H1 (cell line): ENCODE measurements around the gene SNRNP200. TPM values are rescaled to one million over a fixed set of nuclear protein-coding genes. Genes with fewer than 3 reads are reported as not detected.
A peak's percentile ranks its signal among the peaks of the same experiment; 100 is the strongest.

ENCODE experiments used
- CTCF ChIA-PET: fragments of 300-600 bp; sonication (Branson Sonifier 250); formaldehyde crosslinking; loops from one replicate; lab custom pipeline; 2021; ENCODE audit not compliant: partially characterized antibody; lab: Charles Lee
- POLR2A ChIA-PET: fragments of 300-600 bp; sonication (Branson Sonifier 250); formaldehyde crosslinking; loops from one replicate; lab custom pipeline; 2021; ENCODE audit warnings: inconsistent platforms; ENCODE audit not compliant: partially characterized antibody; lab: Charles Lee
- DNase-seq, 2 experiments: peaks; one replicate each; pipeline versions ENCODE4 v3.0.0 to v3.0.0-alpha.2; 2010 to 2022; ENCODE audit warnings: low spot score in 2 of 2, low read depth in 1 of 2, mixed read lengths in 1 of 2
- FAIRE-seq: peaks from 2 replicates; lab custom pipeline; 2011; peaks lifted over from hg19 to GRCh38; lab: Jason Lieb, UNC
- H2AFZ ChIP-seq: 2 replicates; pipeline ENCODE4 v1.8.1; 2012; ENCODE audit warnings: low read length, inconsistent platforms
- H2AK5ac ChIP-seq: 2 replicates; pipeline ENCODE4 v1.6.1; 2013; ENCODE audit warnings: low read depth, low read length
- H2BK120ac ChIP-seq: replicated peaks from 2 replicates; pipeline ENCODE3; 2013; ENCODE audit warnings: low read depth, low read length, inconsistent platforms
- H2BK12ac ChIP-seq: 2 replicates; pipeline ENCODE4 v1.6.1; 2013; ENCODE audit warnings: low read depth, low read length
- H2BK15ac ChIP-seq: 2 replicates; pipeline ENCODE4 v1.6.1; 2013; ENCODE audit warnings: low read length
- H2BK20ac ChIP-seq: 2 replicates; pipeline ENCODE4 v1.6.1; 2013; ENCODE audit warnings: low read length
- H2BK5ac ChIP-seq: 2 replicates; pipeline ENCODE4 v1.6.1; 2013; ENCODE audit warnings: low read depth, low read length
- H3K14ac ChIP-seq: 2 replicates; pipeline ENCODE4 v1.6.1; 2013; ENCODE audit warnings: inconsistent platforms; ENCODE audit not compliant: insufficient read length
- H3K18ac ChIP-seq: 2 replicates; pipeline ENCODE4 v1.6.1; 2013; ENCODE audit warnings: low read length; ENCODE audit errors: extremely low read depth
- H3K23ac ChIP-seq: 2 replicates; pipeline ENCODE4 v1.6.1; 2013; ENCODE audit warnings: inconsistent platforms; ENCODE audit not compliant: insufficient read length
- H3K23me2 ChIP-seq: 2 replicates; pipeline ENCODE4 v1.6.1; 2013; ENCODE audit warnings: low read depth, low read length
- H3K27ac ChIP-seq: 2 replicates; pipeline ENCODE4 v1.6.1; 2011; ENCODE audit warnings: low read depth, low read length, inconsistent platforms
- H3K27me3 ChIP-seq, 4 experiments: replicated peaks in 1 of 4; 1 replicate in 1 of 4; 2 replicates in 3 of 4; pipeline versions ENCODE4 v1.6.1 to v1.8.1; 2011 to 2013; ENCODE audit warnings: low read length in 3 of 4, mild to moderate bottlenecking in 3 of 4, inconsistent platforms in 2 of 4, mixed read lengths in 2 of 4, moderate library complexity in 1 of 4; ENCODE audit not compliant: control insufficient read depth in 3 of 4, insufficient read depth in 3 of 4; ENCODE audit errors: extremely low read depth in 1 of 4
- H3K36me3 ChIP-seq, 4 experiments: 2 replicates each; pipeline versions ENCODE4 v1.6.1 to v1.8.1; 2011 to 2013; ENCODE audit warnings: mild to moderate bottlenecking in 4 of 4, low read length in 3 of 4, moderate library complexity in 2 of 4, control low read depth in 1 of 4, inconsistent platforms in 1 of 4; ENCODE audit not compliant: insufficient read depth in 4 of 4, control insufficient read depth in 2 of 4
- H3K4ac ChIP-seq: replicated peaks from 2 replicates; pipeline ENCODE3; 2013; ENCODE audit warnings: low read length, low read depth, mixed read lengths, inconsistent platforms; ENCODE audit not compliant: insufficient read length
- H3K4me1 ChIP-seq, 4 experiments: replicated peaks in 1 of 4; 1 replicate in 1 of 4; 2 replicates in 3 of 4; pipeline versions ENCODE4 v1.6.1 to v1.8.1; 2011 to 2013; ENCODE audit warnings: low read length in 3 of 4, inconsistent platforms in 2 of 4, mixed read lengths in 1 of 4; ENCODE audit not compliant: insufficient read depth in 4 of 4, control insufficient read depth in 3 of 4
- H3K4me2 ChIP-seq, 2 experiments: 2 replicates each; pipeline versions ENCODE4 v1.6.1 to v1.8.1; 2011 to 2013; ENCODE audit warnings: low read depth in 2 of 2, low read length in 2 of 2, control low read depth in 1 of 2, inconsistent platforms in 1 of 2, mild to moderate bottlenecking in 1 of 2; ENCODE audit not compliant: insufficient read depth in 1 of 2
- H3K4me3 ChIP-seq, 4 experiments: fragments of 200-600, 300-600 bp in 1 of 4; sonication (generic), shearing (Covaris generic), sonication (Bioruptor Twin) in 1 of 4; 2 replicates each; pipeline versions ENCODE4 v1.5.1 to v1.8.1; 2011 to 2016; ENCODE audit warnings: low read length in 4 of 4, low read depth in 3 of 4, control low read depth in 2 of 4, inconsistent platforms in 2 of 4, mild to moderate bottlenecking in 2 of 4, mixed read lengths in 1 of 4, moderate library complexity in 1 of 4; ENCODE audit not compliant: insufficient read depth in 2 of 4; ENCODE audit errors: extremely low read depth in 1 of 4
- H3K56ac ChIP-seq: replicated peaks from 2 replicates; pipeline ENCODE3; 2013; ENCODE audit warnings: low read depth, mild to moderate bottlenecking, mixed read lengths, low read length, inconsistent platforms; ENCODE audit not compliant: insufficient read length
- H3K79me1 ChIP-seq: 2 replicates; pipeline ENCODE4 v1.6.1; 2013; ENCODE audit warnings: low read depth, low read length, control low read depth
- H3K79me2 ChIP-seq, 2 experiments: 2 replicates each; pipeline versions ENCODE4 v1.6.1 to v1.8.1; 2012 to 2013; ENCODE audit warnings: low read length in 2 of 2, mild to moderate bottlenecking in 2 of 2, inconsistent platforms in 1 of 2; ENCODE audit not compliant: insufficient read depth in 2 of 2, control insufficient read depth in 1 of 2
- H3K9ac ChIP-seq, 4 experiments: replicated peaks in 1 of 4; 1 replicate in 1 of 4; 2 replicates in 3 of 4; pipeline versions ENCODE4 v1.6.1 to v1.8.1; 2011 to 2013; ENCODE audit warnings: low read depth in 3 of 4, low read length in 3 of 4, control low read depth in 2 of 4, mild to moderate bottlenecking in 2 of 4, moderate library complexity in 2 of 4, inconsistent platforms in 1 of 4; ENCODE audit errors: extremely low read depth in 1 of 4
- H3K9me3 ChIP-seq, 2 experiments: 2 replicates each; pipeline versions ENCODE4 v1.6.1 to v1.8.1; 2012 to 2013; ENCODE audit warnings: mild to moderate bottlenecking in 2 of 2, moderate library complexity in 2 of 2, control low read depth in 1 of 2, inconsistent platforms in 1 of 2, low read depth in 1 of 2, low read length in 1 of 2, mixed read lengths in 1 of 2; ENCODE audit not compliant: insufficient read depth in 2 of 2
- H4K20me1 ChIP-seq, 2 experiments: replicated peaks in 1 of 2; 2 replicates each; pipeline versions ENCODE3 to v1.8.1; 2011 to 2013; ENCODE audit warnings: inconsistent platforms in 2 of 2, low read length in 2 of 2, mild to moderate bottlenecking in 1 of 2; ENCODE audit not compliant: insufficient read depth in 2 of 2, control insufficient read depth in 1 of 2
- H4K5ac ChIP-seq: 2 replicates; pipeline ENCODE4 v1.6.1; 2013; ENCODE audit warnings: low read length, low read depth, mixed read lengths, inconsistent platforms; ENCODE audit not compliant: insufficient read length
- H4K8ac ChIP-seq: 2 replicates; pipeline ENCODE4 v1.8.0; 2013; ENCODE audit warnings: mild to moderate bottlenecking, moderate library complexity, low read length, inconsistent platforms; ENCODE audit not compliant: insufficient read depth; ENCODE audit errors: extremely low read depth
- H4K91ac ChIP-seq: replicated peaks from 2 replicates; pipeline ENCODE3; 2013; ENCODE audit warnings: low read length, mixed read lengths, inconsistent platforms; ENCODE audit not compliant: insufficient read length
- KDM1A ChIP-seq: fragments of 200-600, 300-600 bp; sonication (generic); IDR thresholded peaks from 2 replicates; pipeline ENCODE4 v1.7.1; 2016; ENCODE audit warnings: mild to moderate bottlenecking, low read length, borderline replicate concordance
- NANOG ChIP-seq: IDR thresholded peaks from 2 replicates; pipeline ENCODE4 v1.6.1; 2011; ENCODE audit warnings: low read length, low read depth, mild to moderate bottlenecking, inconsistent platforms; ENCODE audit not compliant: insufficient read depth, poor library complexity, severe bottlenecking
- WGBS, 2 experiments: shearing (Covaris generic) in 1 of 2; methylation state at CpG; one replicate each; pipeline versions ENCODE4 v1.1.6 to v1.1.7; 2013 to 2015; ENCODE audit warnings: low lambda C conversion rate in 2 of 2, mixed read lengths in 2 of 2, inconsistent platforms in 1 of 2, low coverage in 1 of 2, missing lambda C conversion rate in 1 of 2; ENCODE audit not compliant: insufficient replicate concordance in 2 of 2, insufficient coverage in 1 of 2, insufficient read length in 1 of 2; ENCODE audit errors: extremely low coverage in 1 of 2, missing lambda C conversion rate in 1 of 2; 5-methylcytosine and 5-hydroxymethylcytosine counted together
- polyA plus RNA-seq, 7 experiments: library from polyadenylated mRNA; depleted of rRNA in 3 of 7; stranded (reverse) in 5 of 7; unstranded in 2 of 7; fragments of >200 nt in 5 of 7; fragments of 200-250 nt in 2 of 7; gene quantifications; 1 replicate in 5 of 7; 2 replicates in 1 of 7; 4 replicates in 1 of 7; pipeline versions ENCODE4 v1.2.1 to v1.2.3, GENCODE V29; 2011 to 2013; ENCODE audit warnings: missing spikeins in 2 of 7, mixed read lengths in 2 of 7
- total RNA-seq: library from RNA; stranded (reverse); fragmentation: NEBNext Ultra II Directional; extraction: Animal tissue kit (Norgen Biotek cat#: 25700); gene quantifications from 2 replicates; pipeline ENCODE4 v1.2.1, GENCODE V29; 2021
- TF ChIP-seq, protein P1 (sequence below), 3 experiments: IDR thresholded peaks; 1 replicate in 2 of 3; 2 replicates in 1 of 3; pipeline versions ENCODE4 v1.5.1 to v1.6.1; 2011; ENCODE audit warnings: low read length in 3 of 3, mild to moderate bottlenecking in 3 of 3, inconsistent platforms in 2 of 3, low read depth in 1 of 3, moderate library complexity in 1 of 3; ENCODE audit not compliant: insufficient read depth in 1 of 3; ENCODE audit errors: control extremely low read depth in 1 of 3

Gene SNRNP200
- total and polyA plus RNA-seq, 2 of the 8 experiments (the other 6 are each of a cell fraction or from before 2014, with no cell fraction given) = 190 to 289 TPM

DNA sequence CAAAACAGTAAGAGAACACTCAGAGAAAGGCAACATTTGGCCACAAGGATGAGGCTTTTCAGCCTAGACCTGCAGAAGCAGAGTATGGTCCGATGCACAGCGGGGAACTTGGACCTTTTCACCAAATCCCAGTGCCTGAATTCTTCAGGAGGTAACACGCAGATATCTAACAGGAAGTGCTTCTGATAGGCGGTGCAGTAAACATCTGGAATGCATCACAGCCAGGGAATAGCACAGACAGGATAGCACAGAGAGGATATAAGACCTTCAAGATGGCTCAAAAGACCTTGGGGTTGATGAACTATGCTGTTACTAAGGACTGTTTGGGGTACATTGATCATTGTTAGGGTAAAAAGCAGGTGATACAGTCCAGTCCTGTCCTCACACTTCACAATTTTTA lies 41.3 kb downstream of the SNRNP200 start:
- Histone ChIP-seq H2BK12ac (no peak overlapping the region), H2BK15ac (no peak overlapping the region), H3K23me2 (peaks cover 11% of the 10 kb centered on the region; the same call in 1 of the 2 replicates), H3K27ac (no peak overlapping the region), H2BK20ac (no peak overlapping the region), H3K4me1 (peaks cover 0 to 13% (median 3%) of the 10 kb centered on the region in 4 experiments; a peak in 6 of 7 replicates), H4K20me1 (peaks cover 10 to 26% of the 10 kb centered on the region in 2 experiments), H3K4ac (no peak overlapping the region), H2BK5ac (no peak overlapping the region), H4K8ac (no peak overlapping the region), H2BK120ac (no peak overlapping the region), H4K5ac (no peak overlapping the region), H2AK5ac (no peak overlapping the region), H3K4me3 (no peak overlapping the region), H3K27me3 (no peaks in the 10 kb centered on the region), H3K18ac (no peak overlapping the region), H3K79me1 (peaks cover 26% of the 10 kb centered on the region), H4K91ac (no peak overlapping the region), H3K9me3 (no peaks in the 10 kb centered on the region), H3K9ac (no peak overlapping the region), H3K56ac (no peak overlapping the region), H3K36me3 (peaks cover 6 to 19% (median 10%) of the 10 kb centered on the region in 4 experiments), H2AFZ (no peak overlapping the region), H3K23ac (no peak overlapping the region), H3K79me2 (peaks cover 0 to 39% of the 10 kb centered on the region in 2 experiments; a peak in 3 of 4 replicates), H3K14ac (no peak overlapping the region), H3K4me2 (peak overlapping the region; percentile 90 to 99; a peak in 2 of 4 replicates)
- DNase-seq (no peak), FAIRE-seq (no peak)
- TF ChIP-seq NANOG = no peak
- TF ChIP-seq KDM1A = no peak
- TF ChIP-seq, protein P1, sequence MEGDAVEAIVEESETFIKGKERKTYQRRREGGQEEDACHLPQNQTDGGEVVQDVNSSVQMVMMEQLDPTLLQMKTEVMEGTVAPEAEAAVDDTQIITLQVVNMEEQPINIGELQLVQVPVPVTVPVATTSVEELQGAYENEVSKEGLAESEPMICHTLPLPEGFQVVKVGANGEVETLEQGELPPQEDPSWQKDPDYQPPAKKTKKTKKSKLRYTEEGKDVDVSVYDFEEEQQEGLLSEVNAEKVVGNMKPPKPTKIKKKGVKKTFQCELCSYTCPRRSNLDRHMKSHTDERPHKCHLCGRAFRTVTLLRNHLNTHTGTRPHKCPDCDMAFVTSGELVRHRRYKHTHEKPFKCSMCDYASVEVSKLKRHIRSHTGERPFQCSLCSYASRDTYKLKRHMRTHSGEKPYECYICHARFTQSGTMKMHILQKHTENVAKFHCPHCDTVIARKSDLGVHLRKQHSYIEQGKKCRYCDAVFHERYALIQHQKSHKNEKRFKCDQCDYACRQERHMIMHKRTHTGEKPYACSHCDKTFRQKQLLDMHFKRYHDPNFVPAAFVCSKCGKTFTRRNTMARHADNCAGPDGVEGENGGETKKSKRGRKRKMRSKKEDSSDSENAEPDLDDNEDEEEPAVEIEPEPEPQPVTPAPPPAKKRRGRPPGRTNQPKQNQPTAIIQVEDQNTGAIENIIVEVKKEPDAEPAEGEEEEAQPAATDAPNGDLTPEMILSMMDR (IDR thresholded peaks at IDR 0.05; ENCODE audit: control extremely low read depth in 1 of 3, insufficient read depth in 1 of 3, low read depth in 1 of 3, low read length in 3 of 3) = no peak
- ChIA-PET CTCF (interaction anchor here (0.8 to 2.0 kb wide), 5 partner anchors 10 to 271 kb away, joined by 4 to 9 read pairs (median 4); partner anchors contain the start of gene ASTL), POLR2A (interaction anchor here (1.1 kb wide), 1 partner anchor 55 kb away, joined by 3 read pairs; no protein-coding TSS in a partner anchor)
- 93% methylated on average over 4 of the region's 4 CpGs; no CpG with 5 or more reads in 1 of the 2 experiments for WGBS, 2 experiments
